Upper lobe of left lung (tissue), 6 donors: Measurements from ENCODE around the gene ZMYM3. TPM values are rescaled to one million over a fixed set of nuclear protein-coding genes. Genes with fewer than 3 reads are reported as not detected.
A peak's percentile ranks its signal among the peaks of the same experiment; 100 is the strongest.

Source experiments
- ATAC-seq, 2 donors: fragments of 200-7000 bp; cut with Tn5 transposase; one replicate each; pipeline ENCODE4 v1.9.1; 2022; ENCODE audit warnings: mild to moderate bottlenecking in 2 of 2, moderate library complexity in 2 of 2; ENCODE audit not compliant: low FRiP score in 2 of 2
- DNase-seq, 2 donors: peaks; one replicate each; pipeline ENCODE4 v3.0.0-alpha.2; 2019 to 2020
- H3K27ac ChIP-seq, 4 donors: fragments of 200-600 bp; sonication (generic); one replicate each; pipeline ENCODE4 v1.5.1; 2016 to 2019
- H3K27me3 ChIP-seq, 4 donors: fragments of 200-600 bp; sonication (generic); one replicate each; pipeline ENCODE4 v1.5.1; 2017 to 2019
- H3K36me3 ChIP-seq, 4 donors: fragments of 200-600 bp; sonication (generic); one replicate each; pipeline ENCODE4 v1.5.1; 2016 to 2019
- H3K4me1 ChIP-seq, 4 donors: fragments of 200-600 bp; sonication (generic); one replicate each; pipeline ENCODE4 v1.5.1; 2018 to 2019
- H3K4me3 ChIP-seq, 4 donors: fragments of 200-600 bp; sonication (generic); one replicate each; pipeline ENCODE4 v1.5.1; 2017 to 2019; ENCODE audit warnings: mild to moderate bottlenecking in 2 of 4, moderate library complexity in 1 of 4
- H3K9me3 ChIP-seq, 4 donors: fragments of 200-600 bp; sonication (generic); one replicate each; pipeline ENCODE4 v1.5.1; 2018 to 2019
- EP300 ChIP-seq, 4 donors: sonication (generic); formaldehyde crosslinking; IDR thresholded peaks; one replicate each; pipeline ENCODE4 v1.5.1; 2017; ENCODE audit warnings: antibody characterized with exemption in 4 of 4, control low read depth in 2 of 4
- POLR2A ChIP-seq, 4 donors: fragments of 450-650 bp; IDR thresholded peaks; one replicate each; pipeline ENCODE4 v1.5.1; 2016 to 2017; ENCODE audit warnings: antibody characterized with exemption in 4 of 4, mild to moderate bottlenecking in 2 of 4
- POLR2AphosphoS5 ChIP-seq, 2 donors: sonication (generic); formaldehyde crosslinking; IDR thresholded peaks; one replicate each; pipeline ENCODE4 v1.5.1; 2017; ENCODE audit warnings: antibody characterized with exemption in 2 of 2
- WGBS, 2 donors: methylation state at CpG; one replicate each; pipeline ENCODE4 v1.1.5; 2017 to 2018; 5-methylcytosine and 5-hydroxymethylcytosine counted together
- total RNA-seq, 6 donors: library from RNA; depleted of rRNA in 4 of 6; stranded (reverse); fragments of >200 nt in 4 of 6; gene quantifications; one replicate each; pipeline versions ENCODE4 v1.1.0 to v1.2.1, GENCODE V29; 2016 to 2021
- TF ChIP-seq, protein P1 (sequence below), 6 experiments: fragments of 450-650 bp in 4 of 6; fragments of 200-600 bp in 2 of 6; sonication (generic) in 2 of 6; IDR thresholded peaks; one replicate each; pipeline ENCODE4 v1.5.1; 2016 to 2019; ENCODE audit warnings: antibody characterized with exemption in 6 of 6
- donor health status: DM: no; HTN: no; CAD: no; lungs with moderate emphysema.
- donor health status: DM: no; HTN: yes; CAD: no; lungs with severe emphysema.

ZMYM3 gene
- total RNA-seq, 6 donors from 2014 or later, result 12.8 to 32.5 (median 21.6) TPM

DNA sequence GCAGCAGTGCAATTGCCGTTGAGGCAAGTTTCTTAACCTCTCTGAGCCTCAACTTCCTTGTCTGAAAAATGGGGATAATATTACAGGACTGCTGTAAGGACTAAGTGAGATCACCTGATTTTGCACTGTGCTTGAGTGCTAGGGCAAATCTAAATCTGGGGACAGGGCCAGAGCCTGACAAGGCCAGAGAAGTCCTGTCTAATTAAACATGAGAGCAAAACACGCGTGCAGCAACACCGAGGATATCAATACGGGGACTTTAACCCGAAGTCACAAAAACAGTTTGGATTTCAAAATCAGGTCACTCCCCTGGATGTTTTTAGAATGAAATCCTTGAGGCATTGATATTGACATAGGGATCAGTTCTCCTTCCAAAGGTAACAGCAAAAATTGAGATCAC is 36.6 kb downstream of the ZMYM3 start:
- DNase-seq, result no peak
- no peak for TF ChIP-seq POLR2A (IDR thresholded peaks at IDR 0.05)
- no peak for TF ChIP-seq POLR2AphosphoS5 (IDR thresholded peaks at IDR 0.05)
- TF ChIP-seq, protein P1, sequence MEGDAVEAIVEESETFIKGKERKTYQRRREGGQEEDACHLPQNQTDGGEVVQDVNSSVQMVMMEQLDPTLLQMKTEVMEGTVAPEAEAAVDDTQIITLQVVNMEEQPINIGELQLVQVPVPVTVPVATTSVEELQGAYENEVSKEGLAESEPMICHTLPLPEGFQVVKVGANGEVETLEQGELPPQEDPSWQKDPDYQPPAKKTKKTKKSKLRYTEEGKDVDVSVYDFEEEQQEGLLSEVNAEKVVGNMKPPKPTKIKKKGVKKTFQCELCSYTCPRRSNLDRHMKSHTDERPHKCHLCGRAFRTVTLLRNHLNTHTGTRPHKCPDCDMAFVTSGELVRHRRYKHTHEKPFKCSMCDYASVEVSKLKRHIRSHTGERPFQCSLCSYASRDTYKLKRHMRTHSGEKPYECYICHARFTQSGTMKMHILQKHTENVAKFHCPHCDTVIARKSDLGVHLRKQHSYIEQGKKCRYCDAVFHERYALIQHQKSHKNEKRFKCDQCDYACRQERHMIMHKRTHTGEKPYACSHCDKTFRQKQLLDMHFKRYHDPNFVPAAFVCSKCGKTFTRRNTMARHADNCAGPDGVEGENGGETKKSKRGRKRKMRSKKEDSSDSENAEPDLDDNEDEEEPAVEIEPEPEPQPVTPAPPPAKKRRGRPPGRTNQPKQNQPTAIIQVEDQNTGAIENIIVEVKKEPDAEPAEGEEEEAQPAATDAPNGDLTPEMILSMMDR (IDR thresholded peaks at IDR 0.05), result no peak
- no peak for TF ChIP-seq EP300 (IDR thresholded peaks at IDR 0.05)

DNA sequence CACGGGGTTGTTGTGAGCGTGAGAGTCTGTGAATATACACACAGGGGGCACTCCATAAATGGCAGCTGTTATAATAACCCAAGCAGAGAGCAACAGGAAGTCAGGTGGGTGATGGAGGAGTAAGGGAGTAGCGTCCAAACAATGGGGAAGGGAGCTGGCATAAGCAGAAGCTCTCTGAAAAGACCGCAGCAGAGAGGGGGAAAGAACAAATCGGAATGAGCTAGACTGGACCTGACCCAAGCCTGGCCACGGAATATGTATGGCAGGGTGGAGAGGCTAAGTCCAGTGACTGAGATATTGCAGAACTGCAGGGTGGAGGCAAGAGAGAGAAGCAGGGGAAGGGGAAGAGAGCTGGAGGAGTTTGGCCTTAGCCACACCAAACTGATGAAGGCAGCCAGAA is 37.5 kb downstream of the ZMYM3 start:
- Histone ChIP-seq H3K4me3 (no peak overlapping the region), H3K9me3 (no peaks in the 10 kb centered on the region), H3K4me1 (no peaks in the 10 kb centered on the region), H3K36me3 (no peaks in the 10 kb centered on the region), H3K27me3 (no peaks in the 10 kb centered on the region), H3K27ac (no peak overlapping the region)
- ATAC-seq (no peak), DNase-seq (no peak)
- TF ChIP-seq POLR2AphosphoS5 (IDR thresholded peaks at IDR 0.05), result no peak
- TF ChIP-seq EP300 (IDR thresholded peaks at IDR 0.05), result no peak
- TF ChIP-seq POLR2A (IDR thresholded peaks at IDR 0.05), result no peak
- TF ChIP-seq, protein P1 (IDR thresholded peaks at IDR 0.05), result no peak
- WGBS, 2 donors, result 16 to 44% methylated on average over 5 to 6 of the region's 6 CpGs

More for the DNA sequence above, 36.6 kb downstream of the ZMYM3 start:
- no peaks in the 10 kb centered on the region for H3K27me3 ChIP-seq
- no peak for ATAC-seq
- no peak overlapping the region for H3K27ac ChIP-seq
- H3K4me3 ChIP-seq, result no peak overlapping the region
- H3K36me3 ChIP-seq, result no peaks in the 10 kb centered on the region
- H3K9me3 ChIP-seq, result no peaks in the 10 kb centered on the region
- H3K4me1 ChIP-seq, result no peaks in the 10 kb centered on the region
- 80 to 81% methylated on average over 6 of the region's 6 CpGs for WGBS, 2 donors

DNA sequence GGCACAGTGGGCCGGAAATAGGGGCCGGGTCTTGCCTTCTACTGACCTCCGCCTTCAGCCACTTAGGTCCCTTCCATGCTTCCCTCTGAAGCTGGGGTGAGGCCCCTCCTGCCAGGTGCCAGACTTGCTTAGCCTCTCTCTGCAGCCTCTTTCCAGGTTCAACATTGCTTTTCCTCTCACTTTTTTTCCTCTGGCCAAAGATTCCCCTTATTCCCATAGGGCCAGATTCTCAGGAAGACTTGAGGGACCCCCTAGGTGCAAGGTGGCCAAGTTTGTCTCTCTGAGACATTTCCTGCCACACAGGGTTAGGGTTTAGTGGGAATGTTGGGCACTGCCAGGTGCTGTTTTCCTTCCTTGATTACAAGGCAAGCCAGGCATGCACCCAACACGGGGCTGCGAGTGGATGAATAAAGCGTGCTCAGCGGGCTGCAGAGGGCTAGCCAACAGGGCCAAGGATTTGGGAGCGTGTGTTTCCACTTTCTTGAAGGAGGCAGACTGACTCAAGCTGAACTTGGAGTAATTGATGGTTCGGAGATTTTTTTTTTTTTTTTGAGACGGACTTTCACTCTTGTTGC is 38.5 kb downstream of the ZMYM3 start:
- WGBS, 2 donors, result 75 to 78% methylated on average over 7 to 10 of the region's 10 CpGs
- H3K4me3 ChIP-seq, result no peak overlapping the region
- no peaks in the 10 kb centered on the region for H3K4me1 ChIP-seq
- no peaks in the 10 kb centered on the region for H3K9me3 ChIP-seq
- DNase-seq, result no peak
- no peaks in the 10 kb centered on the region for H3K36me3 ChIP-seq
- TF ChIP-seq EP300 (IDR thresholded peaks at IDR 0.05) (no peak), POLR2AphosphoS5 (IDR thresholded peaks at IDR 0.05) (no peak), POLR2A (IDR thresholded peaks at IDR 0.05) (no peak)
- TF ChIP-seq, protein P1 (IDR thresholded peaks at IDR 0.05), result no peak
- no peak overlapping the region for H3K27ac ChIP-seq
- H3K27me3 ChIP-seq, result no peaks in the 10 kb centered on the region
- ATAC-seq, result peak in 1 of 2 donors; percentile 39

DNA sequence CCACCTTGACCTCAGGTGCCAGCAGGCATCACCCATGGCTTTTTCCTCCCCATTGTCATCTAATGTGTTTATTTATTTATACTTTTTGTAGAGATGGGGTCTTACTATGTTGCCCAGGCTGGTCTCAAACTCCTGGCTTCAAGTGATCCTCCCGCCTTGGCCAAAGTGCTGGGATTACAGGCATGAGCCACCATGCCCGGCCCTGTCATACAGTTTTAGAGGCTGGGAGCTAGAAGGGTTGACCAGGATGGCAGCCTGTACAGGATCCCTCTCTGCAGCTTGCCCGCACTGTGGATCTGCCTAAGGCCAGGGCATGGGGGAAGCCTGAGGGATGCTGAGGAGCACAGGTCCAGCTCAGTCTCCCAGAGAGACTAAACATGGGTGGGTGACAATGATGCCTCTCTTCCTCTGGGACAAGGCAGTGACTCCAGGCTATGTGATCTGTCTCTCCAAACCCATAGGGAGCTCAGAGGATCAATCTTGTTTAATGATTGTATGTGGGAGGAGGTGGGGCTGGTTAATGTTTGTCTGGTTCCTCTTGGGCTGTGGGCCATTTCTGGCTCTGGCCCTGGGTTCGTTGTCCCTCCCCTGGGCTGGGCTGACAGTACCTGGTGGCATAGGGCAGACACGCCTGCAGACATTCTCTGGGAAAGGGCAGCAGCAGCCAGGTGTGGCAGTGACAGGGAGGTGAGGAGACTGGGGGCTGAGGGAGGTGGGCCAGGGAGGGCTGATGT is 39.2 kb downstream of the ZMYM3 start:
- TF ChIP-seq, protein P1 (IDR thresholded peaks at IDR 0.05), result no peak
- TF ChIP-seq POLR2AphosphoS5 (IDR thresholded peaks at IDR 0.05), result no peak
- TF ChIP-seq EP300 (IDR thresholded peaks at IDR 0.05), result no peak
- no peak for TF ChIP-seq POLR2A (IDR thresholded peaks at IDR 0.05)
- Histone ChIP-seq H3K27me3 (no peaks in the 10 kb centered on the region), H3K4me3 (no peak overlapping the region), H3K27ac (no peak overlapping the region), H3K4me1 (no peaks in the 10 kb centered on the region), H3K36me3 (no peaks in the 10 kb centered on the region), H3K9me3 (no peaks in the 10 kb centered on the region)
- WGBS, 2 donors, result 70 to 71% methylated on average over 2 to 5 of the region's 5 CpGs
- ATAC-seq (peak in 1 of 2 donors; percentile 35), DNase-seq (no peak)
